GM12878 (cell line): Measurements from ENCODE around the gene HEG1. TPM values are rescaled to one million over a fixed set of nuclear protein-coding genes. Genes with fewer than 3 reads are reported as not detected.

ENCODE experiments used
- ATAC-seq: fragments of 200-7000 bp; cut with Tn5 transposase; 3 replicates; pipeline ENCODE4 v1.9.1; 2020; ENCODE audit warnings: mild to moderate bottlenecking, moderate library complexity
- BruUV-seq: library from RNA; stranded (reverse); fragments of 400-500 nt; replicated peaks from 2 replicates; lab custom pipeline; 2021; lab: Mats Ljungman, UMichigan
- CTCF ChIA-PET: fragments of 300-600 bp; sonication (Branson Sonifier 250); formaldehyde crosslinking; extraction: SDS; loops from one replicate; lab custom pipeline; 2021; ENCODE audit warnings: inconsistent platforms; lab: Yijun Ruan, JAX
- POLR2A ChIA-PET: fragments of 350-600 bp; formaldehyde crosslinking; extraction: SDS; loops from one replicate; lab custom pipeline; 2021; ENCODE audit warnings: inconsistent platforms; lab: Charles Lee
- RAD21 ChIA-PET: fragments of 300-600 bp; sonication (Branson Sonifier 250); formaldehyde crosslinking; loops from one replicate; lab custom pipeline; 2023; ENCODE audit warnings: antibody characterized with exemption; ENCODE audit not compliant: unreplicated experiment; lab: Charles Lee
- SMC1A ChIA-PET: fragments of 300-600 bp; sonication (Branson Sonifier 250); formaldehyde crosslinking; loops from one replicate; lab custom pipeline; 2023; ENCODE audit not compliant: unreplicated experiment, uncharacterized antibody; lab: Charles Lee
- DNase-seq: peaks from one replicate; pipeline ENCODE4 v3.0.0-alpha.2; 2011; ENCODE audit warnings: low read depth, low spot score
- FAIRE-seq: peaks from 3 replicates; lab custom pipeline; 2011; peaks lifted over from hg19 to GRCh38; lab: Jason Lieb, UNC
- H2AFZ ChIP-seq: 2 replicates; pipeline ENCODE4 v1.6.0; 2011; ENCODE audit warnings: low read depth, low read length, control low read depth; ENCODE audit not compliant: control insufficient read depth
- H3K27ac ChIP-seq: 2 replicates; pipeline ENCODE4 v1.5.1; 2011; ENCODE audit warnings: control low read depth; ENCODE audit not compliant: control insufficient read depth, insufficient read depth
- H3K27me3 ChIP-seq, 2 experiments: replicated peaks in 1 of 2; 2 replicates each; pipeline versions ENCODE4 v1.6.0 to v1.6.1; 2011; ENCODE audit warnings: low read length in 1 of 2; ENCODE audit not compliant: control insufficient read depth in 2 of 2, insufficient read depth in 2 of 2
- H3K36me3 ChIP-seq, 2 experiments: 2 replicates each; pipeline ENCODE4 v1.5.1; 2011; ENCODE audit warnings: low read length in 1 of 2; ENCODE audit not compliant: control insufficient read depth in 2 of 2, insufficient read depth in 2 of 2
- H3K4me1 ChIP-seq: 2 replicates; pipeline ENCODE4 v1.6.1; 2011; ENCODE audit warnings: mild to moderate bottlenecking, low read length, moderate library complexity, mixed read lengths; ENCODE audit not compliant: control insufficient read depth, insufficient read depth
- H3K4me2 ChIP-seq: 2 replicates; pipeline ENCODE4 v1.6.0; 2011; ENCODE audit warnings: control low read depth; ENCODE audit not compliant: control insufficient read depth, insufficient read depth
- H3K4me3 ChIP-seq: fragments of 200-600 bp; sonication (generic); 2 replicates; pipeline ENCODE4 v1.5.1; 2016
- H3K79me2 ChIP-seq: 2 replicates; pipeline ENCODE4 v1.6.0; 2011; ENCODE audit warnings: low read length; ENCODE audit not compliant: control insufficient read depth, insufficient read depth
- H3K9ac ChIP-seq: 2 replicates; pipeline ENCODE4 v1.8.0; 2011; ENCODE audit warnings: low read length, control low read depth, mixed read lengths; ENCODE audit not compliant: control insufficient read depth, insufficient read depth
- H3K9me3 ChIP-seq: replicated peaks from 3 replicates; pipeline ENCODE4 v1.5.1; 2011; ENCODE audit warnings: mild to moderate bottlenecking, low read length; ENCODE audit not compliant: control insufficient read depth, insufficient read depth
- H4K20me1 ChIP-seq: 2 replicates; pipeline ENCODE4 v1.6.0; 2011; ENCODE audit not compliant: control insufficient read depth, insufficient read depth
- BACH1 ChIP-seq: fragments of 450-650 bp; IDR thresholded peaks from 2 replicates; pipeline ENCODE4 v1.6.1; 2017; ENCODE audit warnings: mild to moderate bottlenecking, borderline replicate concordance
- CUX1 ChIP-seq: IDR thresholded peaks from 2 replicates; pipeline ENCODE4 v1.6.1; 2012; ENCODE audit warnings: improper control_type of control experiment, low read depth, low read length; ENCODE audit not compliant: insufficient replicate concordance
- EED ChIP-seq: sonication (generic); IDR thresholded peaks from 2 replicates; pipeline ENCODE4 v1.6.1; 2016; ENCODE audit warnings: antibody characterized with exemption, low read depth
- SRF ChIP-seq, 2 experiments: IDR thresholded peaks; 2 replicates each; pipeline ENCODE4 v1.6.1; 2011; ENCODE audit warnings: low read depth in 2 of 2, low read length in 2 of 2, mild to moderate bottlenecking in 1 of 2, moderate library complexity in 1 of 2
- WGBS: methylation state at CpG from one replicate; pipeline ENCODE4 v1.1.6; 2016; ENCODE audit warnings: low lambda C conversion rate; ENCODE audit not compliant: insufficient replicate concordance, insufficient coverage; ENCODE audit errors: missing lambda C conversion rate; 5-methylcytosine and 5-hydroxymethylcytosine counted together
- in situ Hi-C: fragments of 300-500 bp; cut with MboI; formaldehyde crosslinking; loops from 9 replicates; pipeline ENCODE4 v1.14.3; 2018; ENCODE audit warnings: mixed read lengths
- intact Hi-C: fragments of 100-400 bp; cut with micrococcal nuclease; formaldehyde crosslinking; loops from one replicate; pipeline ENCODE4 v1.14.2; 2022; ENCODE audit not compliant: unreplicated experiment
- polyA plus RNA-seq, 11 experiments: library from polyadenylated mRNA; depleted of rRNA in 4 of 11; unstranded in 6 of 11; stranded (reverse) in 5 of 11; fragments of >200 nt; fragmentation: Nextera tagmentation in 4 of 11; fragmentation: Illumina TruSeq in 1 of 11; extraction: Ambion mirVana in 4 of 11; extraction: Trizol in 1 of 11; gene quantifications; 1 replicate in 1 of 11; 2 replicates in 10 of 11; pipeline versions ENCODE4 v1.2.1 to v1.2.3, GENCODE V29; 2011 to 2016; ENCODE audit warnings: inconsistent platforms in 2 of 11, missing spikeins in 2 of 11, low read depth in 1 of 11
- total RNA-seq, 4 experiments: library from RNA; depleted of rRNA in 3 of 4; stranded (reverse); fragments of >200 nt in 3 of 4; fragmentation: Illumina TruSeq in 1 of 4; extraction: Trizol in 1 of 4; gene quantifications; 2 replicates each; pipeline versions ENCODE4 v1.2.1 to v1.2.3, GENCODE V29; 2013 to 2021

The HEG1 gene
- total and polyA plus RNA-seq, 10 of the 15 experiments (the other 5 are each of a cell fraction or from before 2014, with no cell fraction given): 2.2 to 32.1 (median 7.6) TPM

GRCh38 chr3:125069452-125069851, 13.7 kb upstream of the HEG1 start:
- POLR2A ChIA-PET: no interaction called here
- CTCF ChIA-PET: interaction anchor here (0.9 to 1.6 kb wide), 2 partner anchors 300 to 503 kb away, joined by 3 to 4 read pairs; no protein-coding TSS in a partner anchor
- in situ Hi-C loops: no loop called here
- Histone ChIP-seq H3K4me2 (no peak overlapping the region), H3K9ac (no peak overlapping the region), H3K4me3 (no peak overlapping the region), H3K27ac (no peak overlapping the region), H2AFZ (no peak overlapping the region), H4K20me1 (no peaks in the 10 kb centered on the region), H3K9me3 (no peaks in the 10 kb centered on the region), H3K36me3 (no peaks in the 10 kb centered on the region), H3K4me1 (no peaks in the 10 kb centered on the region), H3K79me2 (no peaks in the 10 kb centered on the region), H3K27me3 (no peaks in the 10 kb centered on the region; a peak in 1 of 4 replicates)
- WGBS: 4% methylated on average over 1 of the region's 1 CpG
- TF ChIP-seq CUX1 (no peak), SRF (IDR thresholded peaks at IDR 0.05; ENCODE audit: low read depth in 2 of 2, low read length in 2 of 2) (no peak), EED (no peak), BACH1 (no peak)
- intact Hi-C loops: no loop called here
- DNase-seq: no peak
- SMC1A ChIA-PET: interaction anchor here (1.0 to 1.5 kb wide), 4 partner anchors 10 to 110 kb away, joined by 3 to 6 read pairs (median 4); no protein-coding TSS in a partner anchor
- RAD21 ChIA-PET: no interaction called here
- ATAC-seq: no peak
- BruUV-seq: no TSS peak
- FAIRE-seq: no peak
